Measurements from ENCODE around the gene RRAGA. TPM values are rescaled to one million over a fixed set of nuclear protein-coding genes. Genes with fewer than 3 reads are reported as not detected.
"Not testable (repeated sequence)": the region's sequence is repeated elsewhere in the genome, so short reads cannot be mapped to it uniquely, and the experiment has no call there.

RRAGA gene
- total RNA-seq, 1 donor from 2014 or later = 38.4 TPM

GRCh38 chr9:19085295-19085694 lies 36.1 kb downstream of the RRAGA start:
- no peak for DNase-seq (ENCODE audit: low read depth, low spot score)

- no peak for DNase-seq (ENCODE audit: low read depth, low spot score)
Observed at GRCh38 chr9:19087106-19088000, 38.1 kb downstream of the RRAGA start.

- not testable (repeated sequence) for DNase-seq (ENCODE audit: low read depth, low spot score)
Observed at GRCh38 chr9:19097431-19097830, 48.2 kb downstream of the RRAGA start.

Other genes starting within 250 kb of the RRAGA start
- under 0.01 TPM in 1 of 2 replicates, not detected in the other for gene SAXO1, start 16.2 kb upstream of the RRAGA start, total RNA-seq
- 19.3 and 24.4 TPM in 2 replicates for gene HAUS6, start 53.5 kb downstream of the RRAGA start, total RNA-seq
- 28.2 and 75.2 TPM in 2 replicates for gene PLIN2, start 78.1 kb downstream of the RRAGA start, total RNA-seq
- gene DENND4C, start 181.3 kb downstream of the RRAGA start, total RNA-seq = 65.0 and 84.6 TPM in 2 replicates